H1 (cell line): ENCODE measurements around the gene ADAM23. TPM values are rescaled to one million over a fixed set of nuclear protein-coding genes. Genes with fewer than 3 reads are reported as not detected.

Experiments
- CTCF ChIA-PET: fragments of 300-600 bp; sonication (Branson Sonifier 250); formaldehyde crosslinking; loops from one replicate; lab custom pipeline; 2021; ENCODE audit not compliant: partially characterized antibody; lab: Charles Lee
- POLR2A ChIA-PET: fragments of 300-600 bp; sonication (Branson Sonifier 250); formaldehyde crosslinking; loops from one replicate; lab custom pipeline; 2021; ENCODE audit warnings: inconsistent platforms; ENCODE audit not compliant: partially characterized antibody; lab: Charles Lee
- DNase-seq, 2 experiments: peaks; one replicate each; pipeline versions ENCODE4 v3.0.0 to v3.0.0-alpha.2; 2010 to 2022; ENCODE audit warnings: low spot score in 2 of 2, low read depth in 1 of 2, mixed read lengths in 1 of 2
- FAIRE-seq: peaks from 2 replicates; lab custom pipeline; 2011; peaks lifted over from hg19 to GRCh38; lab: Jason Lieb, UNC
- H2AFZ ChIP-seq: 2 replicates; pipeline ENCODE4 v1.8.1; 2012; ENCODE audit warnings: low read length, inconsistent platforms
- H2AK5ac ChIP-seq: 2 replicates; pipeline ENCODE4 v1.6.1; 2013; ENCODE audit warnings: low read depth, low read length
- H2BK120ac ChIP-seq: replicated peaks from 2 replicates; pipeline ENCODE3; 2013; ENCODE audit warnings: low read depth, low read length, inconsistent platforms
- H2BK12ac ChIP-seq: 2 replicates; pipeline ENCODE4 v1.6.1; 2013; ENCODE audit warnings: low read depth, low read length
- H2BK15ac ChIP-seq: 2 replicates; pipeline ENCODE4 v1.6.1; 2013; ENCODE audit warnings: low read length
- H2BK20ac ChIP-seq: 2 replicates; pipeline ENCODE4 v1.6.1; 2013; ENCODE audit warnings: low read length
- H2BK5ac ChIP-seq: 2 replicates; pipeline ENCODE4 v1.6.1; 2013; ENCODE audit warnings: low read depth, low read length
- H3K14ac ChIP-seq: 2 replicates; pipeline ENCODE4 v1.6.1; 2013; ENCODE audit warnings: inconsistent platforms; ENCODE audit not compliant: insufficient read length
- H3K18ac ChIP-seq: 2 replicates; pipeline ENCODE4 v1.6.1; 2013; ENCODE audit warnings: low read length; ENCODE audit errors: extremely low read depth
- H3K23ac ChIP-seq: 2 replicates; pipeline ENCODE4 v1.6.1; 2013; ENCODE audit warnings: inconsistent platforms; ENCODE audit not compliant: insufficient read length
- H3K23me2 ChIP-seq: 2 replicates; pipeline ENCODE4 v1.6.1; 2013; ENCODE audit warnings: low read depth, low read length
- H3K27ac ChIP-seq: 2 replicates; pipeline ENCODE4 v1.6.1; 2011; ENCODE audit warnings: low read depth, low read length, inconsistent platforms
- H3K27me3 ChIP-seq, 4 experiments: replicated peaks in 1 of 4; 1 replicate in 1 of 4; 2 replicates in 3 of 4; pipeline versions ENCODE4 v1.6.1 to v1.8.1; 2011 to 2013; ENCODE audit warnings: low read length in 3 of 4, mild to moderate bottlenecking in 3 of 4, inconsistent platforms in 2 of 4, mixed read lengths in 2 of 4, moderate library complexity in 1 of 4; ENCODE audit not compliant: control insufficient read depth in 3 of 4, insufficient read depth in 3 of 4; ENCODE audit errors: extremely low read depth in 1 of 4
- H3K36me3 ChIP-seq, 4 experiments: 2 replicates each; pipeline versions ENCODE4 v1.6.1 to v1.8.1; 2011 to 2013; ENCODE audit warnings: mild to moderate bottlenecking in 4 of 4, low read length in 3 of 4, moderate library complexity in 2 of 4, control low read depth in 1 of 4, inconsistent platforms in 1 of 4; ENCODE audit not compliant: insufficient read depth in 4 of 4, control insufficient read depth in 2 of 4
- H3K4ac ChIP-seq: replicated peaks from 2 replicates; pipeline ENCODE3; 2013; ENCODE audit warnings: low read length, low read depth, mixed read lengths, inconsistent platforms; ENCODE audit not compliant: insufficient read length
- H3K4me1 ChIP-seq, 4 experiments: replicated peaks in 1 of 4; 1 replicate in 1 of 4; 2 replicates in 3 of 4; pipeline versions ENCODE4 v1.6.1 to v1.8.1; 2011 to 2013; ENCODE audit warnings: low read length in 3 of 4, inconsistent platforms in 2 of 4, mixed read lengths in 1 of 4; ENCODE audit not compliant: insufficient read depth in 4 of 4, control insufficient read depth in 3 of 4
- H3K4me2 ChIP-seq, 2 experiments: 2 replicates each; pipeline versions ENCODE4 v1.6.1 to v1.8.1; 2011 to 2013; ENCODE audit warnings: low read depth in 2 of 2, low read length in 2 of 2, control low read depth in 1 of 2, inconsistent platforms in 1 of 2, mild to moderate bottlenecking in 1 of 2; ENCODE audit not compliant: insufficient read depth in 1 of 2
- H3K4me3 ChIP-seq, 4 experiments: fragments of 200-600, 300-600 bp in 1 of 4; sonication (generic), shearing (Covaris generic), sonication (Bioruptor Twin) in 1 of 4; 2 replicates each; pipeline versions ENCODE4 v1.5.1 to v1.8.1; 2011 to 2016; ENCODE audit warnings: low read length in 4 of 4, low read depth in 3 of 4, control low read depth in 2 of 4, inconsistent platforms in 2 of 4, mild to moderate bottlenecking in 2 of 4, mixed read lengths in 1 of 4, moderate library complexity in 1 of 4; ENCODE audit not compliant: insufficient read depth in 2 of 4; ENCODE audit errors: extremely low read depth in 1 of 4
- H3K56ac ChIP-seq: replicated peaks from 2 replicates; pipeline ENCODE3; 2013; ENCODE audit warnings: low read depth, mild to moderate bottlenecking, mixed read lengths, low read length, inconsistent platforms; ENCODE audit not compliant: insufficient read length
- H3K79me1 ChIP-seq: 2 replicates; pipeline ENCODE4 v1.6.1; 2013; ENCODE audit warnings: low read depth, low read length, control low read depth
- H3K79me2 ChIP-seq, 2 experiments: 2 replicates each; pipeline versions ENCODE4 v1.6.1 to v1.8.1; 2012 to 2013; ENCODE audit warnings: low read length in 2 of 2, mild to moderate bottlenecking in 2 of 2, inconsistent platforms in 1 of 2; ENCODE audit not compliant: insufficient read depth in 2 of 2, control insufficient read depth in 1 of 2
- H3K9ac ChIP-seq, 4 experiments: replicated peaks in 1 of 4; 1 replicate in 1 of 4; 2 replicates in 3 of 4; pipeline versions ENCODE4 v1.6.1 to v1.8.1; 2011 to 2013; ENCODE audit warnings: low read depth in 3 of 4, low read length in 3 of 4, control low read depth in 2 of 4, mild to moderate bottlenecking in 2 of 4, moderate library complexity in 2 of 4, inconsistent platforms in 1 of 4; ENCODE audit errors: extremely low read depth in 1 of 4
- H3K9me3 ChIP-seq, 2 experiments: 2 replicates each; pipeline versions ENCODE4 v1.6.1 to v1.8.1; 2012 to 2013; ENCODE audit warnings: mild to moderate bottlenecking in 2 of 2, moderate library complexity in 2 of 2, control low read depth in 1 of 2, inconsistent platforms in 1 of 2, low read depth in 1 of 2, low read length in 1 of 2, mixed read lengths in 1 of 2; ENCODE audit not compliant: insufficient read depth in 2 of 2
- H4K20me1 ChIP-seq, 2 experiments: replicated peaks in 1 of 2; 2 replicates each; pipeline versions ENCODE3 to v1.8.1; 2011 to 2013; ENCODE audit warnings: inconsistent platforms in 2 of 2, low read length in 2 of 2, mild to moderate bottlenecking in 1 of 2; ENCODE audit not compliant: insufficient read depth in 2 of 2, control insufficient read depth in 1 of 2
- H4K5ac ChIP-seq: 2 replicates; pipeline ENCODE4 v1.6.1; 2013; ENCODE audit warnings: low read length, low read depth, mixed read lengths, inconsistent platforms; ENCODE audit not compliant: insufficient read length
- H4K8ac ChIP-seq: 2 replicates; pipeline ENCODE4 v1.8.0; 2013; ENCODE audit warnings: mild to moderate bottlenecking, moderate library complexity, low read length, inconsistent platforms; ENCODE audit not compliant: insufficient read depth; ENCODE audit errors: extremely low read depth
- H4K91ac ChIP-seq: replicated peaks from 2 replicates; pipeline ENCODE3; 2013; ENCODE audit warnings: low read length, mixed read lengths, inconsistent platforms; ENCODE audit not compliant: insufficient read length
- BCL11A ChIP-seq, 2 experiments: IDR thresholded peaks; one replicate each; pipeline ENCODE4 v1.6.1; 2011; ENCODE audit warnings: low read depth in 2 of 2, low read length in 2 of 2, mild to moderate bottlenecking in 2 of 2
- CBX8 ChIP-seq: fragments of 300-800, 300-1000 bp; sonication (generic); IDR thresholded peaks from 2 replicates; pipeline ENCODE4 v1.7.1; 2016; ENCODE audit warnings: low read depth, low read length, borderline replicate concordance
- CEBPB ChIP-seq: IDR thresholded peaks from 2 replicates; pipeline ENCODE4 v1.6.1; 2012; ENCODE audit warnings: low read depth, low read length
- CTCF ChIP-seq, 3 experiments: IDR thresholded peaks; 1 replicate in 2 of 3; 2 replicates in 1 of 3; pipeline versions ENCODE4 v1.5.1 to v1.6.1; 2011; ENCODE audit warnings: low read length in 3 of 3, mild to moderate bottlenecking in 3 of 3, inconsistent platforms in 2 of 3, low read depth in 1 of 3, moderate library complexity in 1 of 3; ENCODE audit not compliant: insufficient read depth in 1 of 3; ENCODE audit errors: control extremely low read depth in 1 of 3
- EGR1 ChIP-seq: IDR thresholded peaks from 2 replicates; pipeline ENCODE4 v1.6.1; 2011; ENCODE audit warnings: low read depth, low read length, borderline replicate concordance
- JUND ChIP-seq: IDR thresholded peaks from 2 replicates; pipeline ENCODE4 v1.6.1; 2011; ENCODE audit warnings: mild to moderate bottlenecking, improper control_type of control experiment, low read length
- KDM4A ChIP-seq: IDR thresholded peaks from one replicate; pipeline ENCODE4 v1.7.1; 2012; ENCODE audit warnings: low read depth, mild to moderate bottlenecking, moderate library complexity, low read length, inconsistent platforms; ENCODE audit not compliant: severe bottlenecking
- NRF1 ChIP-seq: IDR thresholded peaks from 2 replicates; pipeline ENCODE4 v1.6.1; 2011; ENCODE audit warnings: mild to moderate bottlenecking, low read depth, low read length, improper control_type of control experiment
- SAP30 ChIP-seq: fragments of 300-600 bp; sonication (generic); IDR thresholded peaks from 2 replicates; pipeline ENCODE4 v1.7.1; 2012; ENCODE audit warnings: low read length, moderate library complexity, mild to moderate bottlenecking, inconsistent platforms; ENCODE audit not compliant: insufficient read depth, insufficient replicate concordance
- SP2 ChIP-seq: IDR thresholded peaks from 2 replicates; pipeline ENCODE4 v1.6.1; 2012; ENCODE audit warnings: mild to moderate bottlenecking, low read length, inconsistent platforms
- SRF ChIP-seq: IDR thresholded peaks from 2 replicates; pipeline ENCODE4 v1.6.1; 2011; ENCODE audit warnings: mild to moderate bottlenecking, low read depth, low read length, moderate library complexity
- TEAD4 ChIP-seq: IDR thresholded peaks from 2 replicates; pipeline ENCODE4 v1.6.1; 2012; ENCODE audit warnings: low read depth, low read length, inconsistent platforms, mixed read lengths
- YY1 ChIP-seq: IDR thresholded peaks from 2 replicates; pipeline ENCODE4 v1.6.1; 2011; ENCODE audit warnings: low read depth, mild to moderate bottlenecking, low read length
- WGBS, 2 experiments: shearing (Covaris generic) in 1 of 2; methylation state at CpG; one replicate each; pipeline versions ENCODE4 v1.1.6 to v1.1.7; 2013 to 2015; ENCODE audit warnings: low lambda C conversion rate in 2 of 2, mixed read lengths in 2 of 2, inconsistent platforms in 1 of 2, low coverage in 1 of 2, missing lambda C conversion rate in 1 of 2; ENCODE audit not compliant: insufficient replicate concordance in 2 of 2, insufficient coverage in 1 of 2, insufficient read length in 1 of 2; ENCODE audit errors: extremely low coverage in 1 of 2, missing lambda C conversion rate in 1 of 2; 5-methylcytosine and 5-hydroxymethylcytosine counted together
- polyA plus RNA-seq, 7 experiments: library from polyadenylated mRNA; depleted of rRNA in 3 of 7; stranded (reverse) in 5 of 7; unstranded in 2 of 7; fragments of >200 nt in 5 of 7; fragments of 200-250 nt in 2 of 7; gene quantifications; 1 replicate in 5 of 7; 2 replicates in 1 of 7; 4 replicates in 1 of 7; pipeline versions ENCODE4 v1.2.1 to v1.2.3, GENCODE V29; 2011 to 2013; ENCODE audit warnings: missing spikeins in 2 of 7, mixed read lengths in 2 of 7
- total RNA-seq: library from RNA; stranded (reverse); fragmentation: NEBNext Ultra II Directional; extraction: Animal tissue kit (Norgen Biotek cat#: 25700); gene quantifications from 2 replicates; pipeline ENCODE4 v1.2.1, GENCODE V29; 2021

ADAM23 gene
- total and polyA plus RNA-seq, 2 of the 8 experiments (the other 6 are each of a cell fraction or from before 2014, with no cell fraction given): 9.9 to 20.8 TPM

- no peak for FAIRE-seq
- TF ChIP-seq SRF (no peak), JUND (no peak), NRF1 (no peak), BCL11A (IDR thresholded peaks at IDR 0.05; ENCODE audit: low read depth in 2 of 2, low read length in 2 of 2) (no peak), CBX8 (no peak), KDM4A (no peak), TEAD4 (no peak), YY1 (no peak), CEBPB (no peak), SAP30 (no peak), CTCF (IDR thresholded peaks at IDR 0.05; ENCODE audit: control extremely low read depth in 1 of 3, insufficient read depth in 1 of 3, low read depth in 1 of 3, low read length in 3 of 3) (no peak), SP2 (no peak), EGR1 (no peak)
Measured at GRCh38 chr2:206543073-206543472, 99.7 kb downstream of the ADAM23 start.

More at GRCh38 chr2:206543073-206543472, 99.7 kb downstream of the ADAM23 start:
- H2BK5ac ChIP-seq: no peak overlapping the region
- CTCF ChIA-PET: interaction anchor here (2.1 to 4.7 kb wide), 2 partner anchors 12 to 15 kb away, joined by 9 to 20 read pairs; no protein-coding TSS in a partner anchor
- H3K23ac ChIP-seq: no peak overlapping the region
- no peaks in the 10 kb centered on the region for H3K27me3 ChIP-seq
- no peak overlapping the region for H2AFZ ChIP-seq
- H4K8ac ChIP-seq: no peak overlapping the region
- POLR2A ChIA-PET: no interaction called here
- DNase-seq: no peak
- no peak overlapping the region for H3K14ac ChIP-seq
- H2BK20ac ChIP-seq: no peak overlapping the region
- H3K27ac ChIP-seq: no peak overlapping the region
- no peak overlapping the region for H4K5ac ChIP-seq
- 92% methylated on average over 2 of the region's 2 CpGs; no CpG with 5 or more reads in 1 of the 2 experiments for WGBS, 2 experiments
- no peaks in the 10 kb centered on the region for H4K20me1 ChIP-seq
- no peak overlapping the region for H3K4me3 ChIP-seq
- H2BK120ac ChIP-seq: no peak overlapping the region
- no peaks in the 10 kb centered on the region for H3K23me2 ChIP-seq
- no peak overlapping the region for H3K56ac ChIP-seq
- no peak overlapping the region for H2AK5ac ChIP-seq
- H3K9ac ChIP-seq: no peak overlapping the region
- no peaks in the 10 kb centered on the region for H3K4me1 ChIP-seq
- H3K4ac ChIP-seq: no peak overlapping the region
- H3K79me1 ChIP-seq: no peaks in the 10 kb centered on the region
- H2BK15ac ChIP-seq: no peak overlapping the region
- no peak overlapping the region for H2BK12ac ChIP-seq
- no peak overlapping the region for H3K18ac ChIP-seq
- no peaks in the 10 kb centered on the region for H3K79me2 ChIP-seq
- no peaks in the 10 kb centered on the region for H3K36me3 ChIP-seq
- no peak overlapping the region for H4K91ac ChIP-seq
- no peak overlapping the region for H3K4me2 ChIP-seq
- no peaks in the 10 kb centered on the region for H3K9me3 ChIP-seq
